NCI-H1436 treated with DMSO at 0.1 percent for 48 hours (cell line): ENCODE data around the gene ZFYVE21.

Experiments used
- DNase-seq: peaks from one replicate; lab custom pipeline; 2025; lab: John Stamatoyannopoulos, UW

ZFYVE21 gene

DNA sequence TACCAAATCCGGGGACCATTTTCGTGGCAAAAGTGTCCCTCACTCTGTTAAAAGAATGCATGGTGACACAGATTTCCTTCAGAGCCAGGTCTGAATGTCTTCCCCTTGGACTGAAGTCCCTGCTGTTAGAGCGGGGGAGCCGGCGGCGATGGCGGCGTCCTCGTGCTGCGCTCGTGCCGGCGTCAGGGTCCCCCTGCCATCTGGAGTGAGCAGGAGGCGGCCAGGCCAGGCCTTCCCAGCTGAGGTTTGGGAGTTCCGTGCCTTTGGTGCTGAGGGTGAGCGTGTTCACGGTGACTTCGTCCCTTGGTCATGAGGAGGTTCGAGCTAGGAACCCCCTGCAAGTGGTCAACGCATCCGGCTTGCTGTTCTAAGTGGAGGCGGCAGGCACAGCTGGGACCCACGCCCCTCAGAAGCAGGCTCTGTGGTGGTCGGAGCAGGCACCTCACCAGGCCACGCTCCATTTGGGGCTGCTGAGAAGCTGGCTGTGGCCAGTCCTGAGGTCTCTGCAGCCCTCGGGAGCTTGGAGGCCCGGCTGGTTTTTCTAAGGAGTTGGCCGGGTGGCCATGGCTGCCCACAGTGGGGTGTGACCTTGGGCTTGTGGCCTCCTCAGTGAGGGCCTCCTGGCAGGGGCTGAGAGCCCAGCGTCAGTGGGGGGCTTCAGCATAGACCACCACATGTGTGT is 9.5 kb downstream of the ZFYVE21 start:
- DNase-seq = no peak

DNA sequence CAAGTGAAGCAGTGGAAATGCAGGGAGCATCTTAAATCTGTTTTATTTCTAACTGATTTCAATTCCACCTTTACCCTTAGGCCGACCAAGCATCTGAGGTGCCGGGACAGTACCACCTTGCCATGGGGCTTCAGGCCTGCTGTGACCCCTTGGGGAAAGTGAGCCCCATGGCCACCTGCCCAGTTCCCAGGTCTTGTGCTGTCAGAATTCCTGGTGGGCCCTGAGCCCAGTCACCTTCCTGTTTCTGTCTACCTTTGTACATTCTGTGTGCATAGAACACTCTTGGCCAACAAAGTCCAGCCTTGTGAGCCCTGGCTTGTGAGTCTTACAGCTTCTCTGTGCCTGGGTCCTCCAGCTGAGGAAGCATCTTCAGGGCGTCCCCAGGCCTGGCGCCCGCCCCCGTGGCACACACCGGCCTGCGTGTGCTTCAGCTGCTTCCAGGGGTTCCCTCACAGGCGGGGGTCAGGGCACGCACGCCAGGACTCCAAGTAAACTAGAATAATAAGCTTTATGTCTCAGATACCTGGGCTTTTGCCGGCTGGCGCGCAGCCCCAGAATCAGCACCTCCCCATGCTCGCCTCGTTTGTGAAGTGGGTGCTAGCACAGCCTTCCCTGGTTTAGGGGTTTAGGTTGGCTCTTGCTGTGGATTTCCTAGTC is 10.3 kb downstream of the ZFYVE21 start:
- no peak for DNase-seq

GRCh38 chr14:103726474-103726873 is 10.9 kb downstream of the ZFYVE21 start:
- DNase-seq = no peak

- no peak for DNase-seq
Observed at GRCh38 chr14:103727313-103727980, 11.8 kb downstream of the ZFYVE21 start.

DNA sequence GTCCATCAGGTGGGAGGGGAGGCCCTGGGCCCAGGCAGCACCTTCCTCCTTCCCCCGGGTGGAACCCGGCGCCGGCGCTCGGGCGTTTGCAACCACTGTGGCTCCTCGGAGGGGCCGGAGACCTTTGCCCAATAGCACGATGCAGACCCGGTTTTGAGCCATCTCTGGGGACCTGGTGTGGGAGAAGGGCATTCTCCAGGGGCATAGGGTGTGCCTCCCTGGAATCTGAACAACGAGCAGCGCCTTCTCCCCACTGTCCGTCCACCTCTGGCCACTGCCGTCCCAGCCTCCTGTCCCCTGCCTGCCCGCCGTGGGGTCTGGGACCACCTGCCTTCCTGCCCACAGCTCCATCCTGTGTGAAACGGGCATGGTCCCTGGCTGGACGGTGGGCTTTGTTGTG is 12.5 kb downstream of the ZFYVE21 start:
- no peak for DNase-seq

DNA sequence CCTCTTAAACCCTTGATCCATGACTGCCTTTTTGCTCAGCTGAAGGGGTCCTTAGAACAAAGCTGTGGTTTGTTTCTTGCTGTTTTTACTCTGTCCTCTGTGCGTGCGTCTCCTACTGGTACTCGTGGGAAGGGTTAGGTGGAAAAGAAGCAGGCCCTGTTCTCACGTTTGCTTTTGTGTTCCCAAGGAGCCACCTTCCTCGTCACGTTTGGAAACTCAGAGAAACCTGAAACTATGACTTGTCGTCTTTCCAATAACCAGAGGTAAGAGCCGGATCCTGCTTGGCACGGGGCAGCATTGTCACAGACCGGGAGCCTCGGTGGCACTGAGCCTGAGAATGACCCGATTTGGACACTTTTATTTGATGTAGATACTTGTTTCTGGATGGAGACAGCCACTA is 13.1 kb downstream of the ZFYVE21 start:
- no peak for DNase-seq

DNA sequence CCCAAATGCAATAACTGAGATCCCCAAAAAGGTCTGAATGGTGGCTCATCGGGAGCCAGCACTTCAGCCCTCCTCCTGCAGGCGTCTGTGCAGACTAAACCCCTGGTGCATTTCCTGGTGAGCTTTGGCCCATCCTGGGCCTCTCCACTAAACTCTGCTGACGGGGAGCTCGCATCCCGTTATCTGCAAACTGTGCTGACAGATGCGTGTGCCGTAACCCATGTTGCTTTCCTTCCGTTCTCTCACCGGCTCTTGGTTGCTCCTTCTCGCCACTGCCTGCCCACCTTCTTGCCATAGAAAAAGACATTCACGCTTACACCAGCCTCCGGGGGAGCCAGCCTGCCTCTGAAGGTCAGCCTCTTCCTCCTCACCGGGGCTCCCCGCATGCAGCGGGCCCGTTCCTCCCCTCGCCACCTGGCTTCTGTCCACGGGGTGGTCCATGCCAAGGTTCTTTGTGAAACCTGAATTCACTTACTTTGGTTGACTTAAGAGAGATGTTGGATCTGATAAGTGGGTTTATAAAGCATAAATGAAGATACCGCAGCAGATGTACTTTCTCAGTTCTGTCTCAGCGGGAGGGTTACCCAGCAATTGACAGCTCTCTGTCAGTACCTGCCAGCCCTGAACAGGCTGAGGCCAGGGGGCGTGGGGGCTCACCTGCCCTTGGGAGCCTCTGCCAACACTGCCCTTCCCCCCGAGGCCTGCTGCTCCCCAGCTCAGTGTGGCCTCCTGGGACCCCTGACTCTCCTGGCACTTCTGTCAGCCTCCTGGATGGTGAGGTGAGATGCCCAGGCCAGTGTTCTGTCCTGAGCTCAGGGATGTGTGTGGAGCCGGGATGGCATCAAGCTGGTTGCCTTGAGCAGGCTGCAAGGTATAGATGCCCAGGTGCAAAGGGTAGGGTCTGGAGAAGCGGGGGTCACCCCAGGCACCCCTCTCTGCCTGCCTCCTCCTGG is 14.2 kb downstream of the ZFYVE21 start:
- DNase-seq = no peak

DNA sequence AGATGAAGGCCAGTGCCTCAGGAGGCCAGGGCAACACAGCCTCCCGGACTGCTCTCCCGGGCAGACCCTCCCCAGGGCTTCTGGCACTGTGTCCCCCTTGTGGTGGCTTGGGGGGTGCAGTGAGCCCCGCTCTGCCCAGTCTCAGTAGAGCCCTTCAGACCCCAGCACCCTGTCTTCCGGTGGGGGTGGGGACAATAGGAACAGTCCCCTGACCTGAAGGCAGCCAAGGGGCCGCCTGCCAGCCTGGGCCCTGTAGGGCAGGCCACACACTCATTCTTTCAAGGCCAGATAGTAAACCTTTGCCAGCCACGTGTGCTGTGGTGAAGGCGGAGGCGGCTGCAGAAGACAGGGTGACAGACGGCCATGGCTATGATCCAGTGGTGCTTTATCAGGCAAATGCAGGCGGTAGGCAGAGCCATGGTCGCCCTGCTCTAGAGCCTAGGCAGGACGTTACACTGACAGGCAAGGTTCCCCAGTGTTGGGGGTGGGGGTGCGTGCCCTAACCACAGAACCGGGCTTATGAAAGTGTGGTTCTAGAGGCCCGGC is 15.0 kb downstream of the ZFYVE21 start:
- no peak for DNase-seq

DNA sequence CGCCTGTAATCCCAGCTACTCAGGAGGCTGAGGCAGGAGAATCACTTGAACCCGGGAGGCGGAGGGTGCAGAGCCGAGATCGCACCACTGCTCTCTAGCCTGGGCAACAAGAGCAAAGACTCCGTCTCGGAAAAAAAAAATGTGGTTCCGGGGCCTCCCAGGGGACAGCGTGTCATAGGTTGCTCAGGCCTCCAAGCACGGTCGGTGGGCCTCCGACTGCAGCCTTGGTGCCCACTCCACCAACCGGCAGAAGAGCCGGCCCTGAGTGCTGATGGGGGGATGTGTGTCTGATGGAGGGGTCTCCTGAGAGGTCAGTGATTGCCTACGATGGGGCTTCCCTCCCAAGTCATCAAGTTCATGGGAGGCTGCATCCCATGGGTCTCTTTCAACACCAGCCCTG is 15.9 kb downstream of the ZFYVE21 start:
- no peak for DNase-seq

DNA sequence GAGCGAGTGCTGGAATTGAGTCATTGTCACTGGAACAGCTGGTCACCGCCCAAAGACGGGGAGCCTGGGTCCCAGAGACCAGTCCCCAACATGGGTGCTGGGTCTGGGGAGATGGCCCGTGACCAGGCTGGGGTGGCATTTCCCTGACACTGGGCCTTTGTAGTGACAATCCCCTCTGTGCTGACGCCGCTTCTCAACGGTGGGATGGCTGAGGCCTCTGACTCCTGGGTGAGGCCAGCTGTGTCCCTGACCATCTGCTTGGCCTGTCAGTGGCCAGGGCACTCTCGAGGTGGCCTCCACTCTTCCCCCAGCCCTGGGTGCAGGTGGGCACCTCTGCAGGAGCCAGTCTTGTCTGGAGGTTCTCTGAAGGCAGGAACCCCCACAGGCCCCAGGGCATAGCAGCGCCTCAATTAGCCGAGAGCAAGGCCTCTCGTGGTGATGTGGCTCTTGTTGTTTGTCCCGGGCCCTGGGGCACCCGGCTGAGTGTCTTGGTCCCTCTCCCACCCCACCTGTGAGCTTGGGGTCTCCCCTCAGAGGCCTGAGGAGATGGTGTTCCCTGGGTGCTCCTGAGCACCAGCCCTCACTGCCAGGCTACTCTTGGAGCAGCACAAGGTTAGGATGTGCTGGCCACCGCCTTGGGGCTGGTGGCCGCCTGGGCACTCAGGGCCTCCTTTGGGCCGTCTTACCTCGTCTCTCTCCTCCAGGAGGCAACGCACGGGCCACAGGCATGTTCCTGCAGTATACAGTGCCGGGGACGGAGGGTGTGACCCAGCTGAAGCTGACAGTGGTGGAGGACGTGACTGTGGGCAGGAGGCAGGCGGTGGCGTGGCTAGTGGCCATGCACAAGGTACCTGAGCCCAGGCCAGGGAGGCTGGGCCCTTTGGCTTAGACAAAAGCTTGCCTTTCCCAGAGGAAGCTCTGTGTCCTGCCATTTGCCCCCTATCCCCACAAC is 16.6 kb downstream of the ZFYVE21 start:
- no peak for DNase-seq

- no peak for DNase-seq
Observed at GRCh38 chr14:103732868-103733620, 17.4 kb downstream of the ZFYVE21 start.

DNA sequence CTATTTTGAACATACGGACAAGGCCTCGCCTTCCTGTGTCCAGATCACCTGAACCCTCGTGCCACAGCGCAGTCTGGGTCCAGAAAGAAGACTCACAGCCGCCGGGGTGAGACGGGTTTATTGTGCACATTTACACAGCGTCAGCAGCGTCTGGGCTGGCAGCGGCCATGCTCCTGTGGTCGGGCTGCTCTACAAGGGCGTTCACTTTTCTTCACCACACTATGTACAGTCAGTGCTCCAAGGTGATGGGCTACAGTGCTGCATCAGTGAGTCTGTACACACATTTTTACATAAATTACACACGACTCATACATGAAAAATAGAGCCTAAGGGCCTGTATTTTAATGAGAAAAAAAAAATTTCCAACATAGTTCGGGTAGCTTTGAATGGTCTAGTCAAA is 18.0 kb downstream of the ZFYVE21 start:
- no peak for DNase-seq

DNA sequence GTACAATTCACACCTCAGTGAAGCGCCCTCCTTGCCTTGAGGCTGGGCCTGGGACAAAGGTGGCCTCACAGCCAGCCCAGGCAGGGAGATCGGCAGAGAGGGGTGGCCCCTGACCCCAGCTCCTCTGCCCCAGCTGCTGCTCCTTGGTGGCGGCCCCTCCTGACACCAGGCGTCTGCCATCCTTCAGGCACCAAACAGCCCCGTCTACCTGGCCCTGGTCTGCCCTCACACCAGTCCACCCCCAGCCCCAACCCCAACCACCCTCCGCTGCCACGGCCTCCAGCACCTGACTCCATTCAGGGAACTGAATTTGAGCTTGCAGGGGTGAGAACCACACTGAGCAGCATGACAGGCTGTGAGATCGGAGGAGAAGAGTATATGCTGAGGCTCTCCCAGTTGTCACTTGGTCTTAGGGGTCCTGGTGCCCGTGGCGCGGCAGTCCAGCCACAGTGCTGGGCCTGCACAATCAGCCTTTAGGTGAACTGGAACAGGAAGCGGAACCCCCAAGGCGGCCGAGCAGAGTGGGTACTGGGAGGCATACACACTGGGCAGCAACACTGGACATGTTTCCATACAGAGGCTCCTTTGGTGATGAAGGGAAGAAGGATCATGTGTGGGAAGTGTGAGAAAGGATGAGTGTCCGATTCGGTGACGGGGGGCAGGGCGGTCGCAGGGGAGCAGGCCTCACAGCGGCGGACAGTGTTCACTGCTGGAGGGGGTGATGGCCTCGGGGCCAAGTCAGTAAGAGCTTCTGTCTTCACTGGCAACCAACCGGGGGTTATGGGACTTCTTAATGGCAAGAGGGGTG is 18.7 kb downstream of the ZFYVE21 start:
- DNase-seq = no peak

DNA sequence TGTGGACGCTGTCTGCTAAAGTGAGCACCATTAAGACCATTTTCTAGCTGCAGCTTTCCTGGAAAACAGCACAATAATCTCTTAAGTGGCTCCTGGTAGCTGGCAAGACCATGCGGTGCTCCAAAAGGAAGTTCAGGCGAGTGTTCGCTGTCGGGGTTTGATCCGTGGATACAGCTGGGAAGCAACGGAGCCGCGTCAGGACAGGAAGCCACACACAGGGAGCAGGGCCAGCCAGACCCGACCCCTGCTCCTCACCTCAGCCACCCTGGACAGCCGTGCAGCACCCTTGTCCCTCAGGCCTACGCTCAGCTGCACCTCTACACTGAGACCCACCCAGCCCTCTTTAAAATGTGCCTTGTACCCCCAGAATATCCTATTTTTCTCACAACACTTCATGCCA is 19.4 kb downstream of the ZFYVE21 start:
- DNase-seq = no peak

DNA sequence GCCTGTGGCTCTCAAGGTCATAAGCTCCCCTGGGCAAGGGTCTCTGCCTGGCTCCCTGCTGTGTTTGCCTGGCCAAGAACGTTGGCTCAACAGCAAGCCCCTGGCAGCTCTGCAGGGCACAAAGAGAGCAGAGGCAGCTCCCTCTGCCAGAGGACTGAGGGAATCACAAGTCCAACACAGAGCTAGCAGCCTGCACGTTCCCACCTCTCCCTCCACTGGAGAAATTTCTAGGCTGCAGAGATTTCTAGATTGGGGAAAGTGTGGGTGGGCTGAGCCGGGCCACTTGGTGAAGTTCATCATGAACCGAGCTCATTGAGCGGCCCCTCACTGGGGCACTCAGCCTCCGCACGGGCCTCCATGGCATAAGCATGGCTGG is 19.8 kb downstream of the ZFYVE21 start:
- no peak for DNase-seq

- no peak for DNase-seq
Observed at GRCh38 chr14:103735815-103736545, 20.4 kb downstream of the ZFYVE21 start.

DNA sequence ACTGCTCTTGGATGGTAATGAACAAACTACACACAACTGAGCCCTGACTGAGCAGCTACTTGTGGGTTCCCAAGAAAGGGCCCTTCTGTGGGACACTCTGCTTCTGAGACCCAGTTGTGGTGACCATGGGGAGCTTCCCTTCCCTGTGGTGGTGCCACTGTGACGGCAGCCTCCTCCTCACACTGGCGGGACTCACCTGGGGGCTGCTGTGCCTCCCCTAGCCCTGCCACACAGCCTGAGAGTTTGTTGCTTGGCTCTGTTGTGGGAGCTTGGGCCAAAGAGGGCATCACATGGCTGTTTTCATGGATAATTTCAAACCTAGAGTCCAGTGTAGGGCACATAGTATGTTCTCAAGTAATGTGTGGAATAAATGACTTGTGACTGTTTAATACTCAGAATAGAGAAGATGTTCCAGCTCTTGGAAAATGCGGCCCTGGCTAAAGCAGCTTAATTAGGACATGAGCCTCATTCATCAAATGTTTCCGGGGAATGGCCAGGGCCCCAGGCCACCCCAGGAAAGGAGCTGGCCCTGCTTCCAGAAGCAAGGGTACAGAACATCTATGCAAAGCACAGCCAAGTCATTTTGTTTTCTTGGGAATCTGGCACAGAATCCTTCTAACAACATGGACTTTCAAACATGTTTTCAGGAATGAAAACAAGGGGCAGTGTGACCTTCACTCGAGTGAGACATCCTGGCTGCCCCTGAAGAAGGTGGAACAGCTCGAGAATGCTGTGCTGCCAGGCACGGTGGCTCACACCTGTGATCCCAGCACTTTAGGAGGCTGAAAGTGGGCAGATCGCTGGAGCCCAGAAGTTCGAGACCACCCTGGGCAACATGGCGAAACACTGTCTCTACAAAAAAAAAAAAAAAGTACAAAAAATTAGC is 21.2 kb downstream of the ZFYVE21 start:
- no peak for DNase-seq
